Measurements from ENCODE around the gene ZNF275. TPM values are rescaled to one million over a fixed set of nuclear protein-coding genes. Genes with fewer than 3 reads are reported as not detected.

ZNF275 gene
- total and polyA plus RNA-seq, 2 of the 8 experiments (the other 6 are each of a cell fraction or from before 2014, with no cell fraction given), result 8.2 to 9.1 TPM

DNA sequence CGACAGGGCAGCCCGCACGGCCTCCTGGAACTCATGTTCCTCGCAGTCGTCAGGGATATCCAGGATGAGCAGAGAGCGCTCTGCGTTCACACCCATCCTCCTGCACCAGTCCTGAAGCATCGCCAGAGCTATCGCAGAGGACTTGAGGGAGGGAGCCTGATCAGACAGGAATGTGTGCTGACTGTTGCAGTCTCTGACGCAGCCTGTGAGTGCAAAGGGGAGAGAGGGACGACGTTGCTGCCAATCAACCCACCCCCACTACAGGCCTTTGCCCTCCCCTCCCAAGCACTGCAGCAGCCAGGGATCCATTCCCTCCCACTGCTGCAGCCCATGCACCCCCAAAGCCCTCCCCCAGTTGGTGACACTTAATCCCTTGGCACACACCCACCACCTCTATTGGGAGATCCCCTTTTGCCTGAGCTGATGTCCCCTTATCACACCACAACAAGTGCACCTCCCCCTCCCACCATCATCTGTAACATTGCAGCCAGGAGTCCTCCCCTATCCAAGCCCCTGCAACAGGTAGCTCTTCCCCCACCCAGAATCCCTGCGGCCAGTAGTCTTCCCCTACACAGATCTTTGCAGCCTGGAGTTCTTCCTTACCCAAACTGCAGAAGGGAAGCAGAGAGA lies 13.3 kb upstream of the ZNF275 start:
- no peak overlapping the region for H2BK12ac ChIP-seq (ENCODE audit: low read depth, low read length)
- H3K9me3 ChIP-seq (ENCODE audit: insufficient read depth in 2 of 2, low read depth in 1 of 2, low read length in 1 of 2), result no peaks in the 10 kb centered on the region
- no peaks in the 10 kb centered on the region for H3K79me2 ChIP-seq (ENCODE audit: control insufficient read depth in 1 of 2, insufficient read depth in 2 of 2, low read length in 2 of 2)
- H4K20me1 ChIP-seq (replicated peaks in 1 of 2; ENCODE audit: control insufficient read depth in 1 of 2, insufficient read depth in 2 of 2, low read length in 2 of 2), result no peaks in the 10 kb centered on the region
- no peaks in the 10 kb centered on the region for H3K79me1 ChIP-seq (ENCODE audit: low read depth, low read length)
- H2BK20ac ChIP-seq (ENCODE audit: low read length), result no peak overlapping the region
- H2BK120ac ChIP-seq (replicated peaks; ENCODE audit: low read depth, low read length), result no peak overlapping the region
- H2AFZ ChIP-seq (ENCODE audit: low read length), result no peak overlapping the region
- no CpG with 5 or more reads among the region's 13 CpGs for WGBS, 2 experiments (ENCODE audit: extremely low coverage in 1 of 2, insufficient coverage in 1 of 2, insufficient read length in 1 of 2, insufficient replicate concordance in 2 of 2, low coverage in 1 of 2, low lambda C conversion rate in 2 of 2, missing lambda C conversion rate in 1 of 2)
- no peak overlapping the region for H3K56ac ChIP-seq (replicated peaks; ENCODE audit: insufficient read length, low read depth, low read length)
- FAIRE-seq (peak; percentile 75), DNase-seq (ENCODE audit: low read depth in 1 of 2, low spot score in 2 of 2) (no peak)
- no peaks in the 10 kb centered on the region for H3K36me3 ChIP-seq (ENCODE audit: control insufficient read depth in 2 of 4, insufficient read depth in 4 of 4, low read length in 3 of 4)
- H2BK5ac ChIP-seq (ENCODE audit: low read depth, low read length), result no peak overlapping the region
- H4K5ac ChIP-seq (ENCODE audit: insufficient read length, low read depth, low read length), result no peak overlapping the region
- POLR2A ChIA-PET (ENCODE audit: partially characterized antibody), result no interaction called here
- no peak overlapping the region for H2AK5ac ChIP-seq (ENCODE audit: low read depth, low read length)
- no peak overlapping the region for H3K23ac ChIP-seq (ENCODE audit: insufficient read length)
- H3K18ac ChIP-seq (ENCODE audit: extremely low read depth, low read length), result no peak overlapping the region
- no peak overlapping the region for H3K14ac ChIP-seq (ENCODE audit: insufficient read length)
- peaks cover 0 to 4% (median 3%) of the 10 kb centered on the region in 4 experiments; a peak in 6 of 7 replicates for H3K4me1 ChIP-seq (replicated peaks in 1 of 4; ENCODE audit: control insufficient read depth in 3 of 4, insufficient read depth in 4 of 4, low read length in 3 of 4)
- no peaks in the 10 kb centered on the region; the same call in 1 of the 2 replicates for H3K23me2 ChIP-seq (ENCODE audit: low read depth, low read length)
- no peak overlapping the region for H3K4ac ChIP-seq (replicated peaks; ENCODE audit: insufficient read length, low read depth, low read length)
- no peak overlapping the region for H3K27ac ChIP-seq (ENCODE audit: low read depth, low read length)
- H3K4me2 ChIP-seq (ENCODE audit: insufficient read depth in 1 of 2, low read depth in 2 of 2, low read length in 2 of 2), result peak overlapping the region; percentile 59 to 68
- TF ChIP-seq KDM4A (IDR thresholded peaks at IDR 0.05; ENCODE audit: low read depth, low read length, severe bottlenecking) (no peak), BRCA1 (IDR thresholded peaks at IDR 0.05; ENCODE audit: low read depth, low read length) (no peak), CHD2 (IDR thresholded peaks at IDR 0.05; ENCODE audit: low read length) (no peak), SP4 (IDR thresholded peaks at IDR 0.05; ENCODE audit: low read length) (no peak), SUZ12 (IDR thresholded peaks at IDR 0.05; ENCODE audit: low read length) (no peak), MAFK (IDR thresholded peaks at IDR 0.05; ENCODE audit: low read depth, low read length) (no peak)
- TF ChIP-seq, protein P1, sequence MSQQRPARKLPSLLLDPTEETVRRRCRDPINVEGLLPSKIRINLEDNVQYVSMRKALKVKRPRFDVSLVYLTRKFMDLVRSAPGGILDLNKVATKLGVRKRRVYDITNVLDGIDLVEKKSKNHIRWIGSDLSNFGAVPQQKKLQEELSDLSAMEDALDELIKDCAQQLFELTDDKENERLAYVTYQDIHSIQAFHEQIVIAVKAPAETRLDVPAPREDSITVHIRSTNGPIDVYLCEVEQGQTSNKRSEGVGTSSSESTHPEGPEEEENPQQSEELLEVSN (IDR thresholded peaks at IDR 0.05), result no peak
- H4K91ac ChIP-seq (replicated peaks; ENCODE audit: insufficient read length, low read length), result no peak overlapping the region
- no peak overlapping the region for H2BK15ac ChIP-seq (ENCODE audit: low read length)
- peaks cover 0 to 11% (median 9%) of the 10 kb centered on the region in 4 experiments; a peak in 5 of 7 replicates for H3K27me3 ChIP-seq (replicated peaks in 1 of 4; ENCODE audit: control insufficient read depth in 3 of 4, extremely low read depth in 1 of 4, insufficient read depth in 3 of 4, low read length in 3 of 4)
- H4K8ac ChIP-seq (ENCODE audit: extremely low read depth, insufficient read depth, low read length), result no peak overlapping the region; the same call in 1 of the 2 replicates
- H3K9ac ChIP-seq (replicated peaks in 1 of 4; ENCODE audit: extremely low read depth in 1 of 4, low read depth in 3 of 4, low read length in 3 of 4), result no peak overlapping the region
- CTCF ChIA-PET (ENCODE audit: partially characterized antibody), result no interaction called here
- H3K4me3 ChIP-seq (ENCODE audit: extremely low read depth in 1 of 4, insufficient read depth in 2 of 4, low read depth in 3 of 4, low read length in 4 of 4), result peak overlapping the region in 3 of 4 experiments; percentile 14 to 64 (median 17); a peak in 6 of 8 replicates

Data from H1 (cell line).